ENCODE results near the gene PPME1. TPM values are rescaled to one million over a fixed set of nuclear protein-coding genes. Genes with fewer than 3 reads are reported as not detected.

Gene PPME1
- total and polyA plus RNA-seq, 2 experiments from 2014 or later = 43.6 to 62.1 TPM

- no peaks in the 10 kb centered on the region for H3K9me3 ChIP-seq (ENCODE audit: low read depth)
- no peak overlapping the region for H3K4me2 ChIP-seq (ENCODE audit: unreplicated experiment)
- no peaks in the 10 kb centered on the region for H4K20me1 ChIP-seq (ENCODE audit: insufficient read depth)
- H2AFZ ChIP-seq = no peak overlapping the region
- peaks cover 9% of the 10 kb centered on the region for H3F3A ChIP-seq (ENCODE audit: insufficient read depth)
- TF ChIP-seq EZH2 (IDR thresholded peaks at IDR 0.05; ENCODE audit: insufficient read depth, poor library complexity, severe bottlenecking) = no peak
- TF ChIP-seq EZH2phosphoT487 (IDR thresholded peaks at IDR 0.05; ENCODE audit: insufficient read depth, low read depth) = no peak
- H3K36me3 ChIP-seq (ENCODE audit: low read depth) = no peaks in the 10 kb centered on the region
- H3K4me3 ChIP-seq = no peak overlapping the region
- no peak for DNase-seq
- no peak overlapping the region for H3K27ac ChIP-seq
- in situ Hi-C loops (cut with MboI) = no loop called here
- peaks cover 15% of the 10 kb centered on the region for H3K4me1 ChIP-seq (ENCODE audit: insufficient read depth)
- H3K9me2 ChIP-seq (ENCODE audit: insufficient read depth) = no peaks in the 10 kb centered on the region
- peaks cover 49% of the 10 kb centered on the region for H3K79me2 ChIP-seq (ENCODE audit: insufficient read depth)
- no peaks in the 10 kb centered on the region for H3K27me3 ChIP-seq (replicated peaks; ENCODE audit: insufficient read depth)
- no peak overlapping the region for H3K9ac ChIP-seq
Observed at GRCh38 chr11:74159642-74160041, 11.4 kb upstream of the PPME1 start.

- no peaks in the 10 kb centered on the region for H3K9me2 ChIP-seq (ENCODE audit: insufficient read depth)
- no peaks in the 10 kb centered on the region for H3K9me3 ChIP-seq (ENCODE audit: low read depth)
- H3K4me3 ChIP-seq = no peak overlapping the region
- no peaks in the 10 kb centered on the region for H3K4me1 ChIP-seq (ENCODE audit: insufficient read depth)
- no peaks in the 10 kb centered on the region for H3K27me3 ChIP-seq (replicated peaks; ENCODE audit: insufficient read depth)
- WGBS, 2 experiments (ENCODE audit: low coverage in 1 of 2, low lambda C conversion rate in 2 of 2, missing lambda C conversion rate in 2 of 2) = 93 to 96% methylated on average over 2 of the region's 2 CpGs
- no peak for TF ChIP-seq EZH2 (IDR thresholded peaks at IDR 0.05; ENCODE audit: insufficient read depth, poor library complexity, severe bottlenecking)
- TF ChIP-seq EZH2phosphoT487 (IDR thresholded peaks at IDR 0.05; ENCODE audit: insufficient read depth, low read depth) = no peak
- H3K36me3 ChIP-seq (ENCODE audit: low read depth) = peaks cover 15% of the 10 kb centered on the region
- no peak overlapping the region for H3K4me2 ChIP-seq (ENCODE audit: unreplicated experiment)
- DNase-seq = no peak
- no peak overlapping the region for H2AFZ ChIP-seq
- H3K9ac ChIP-seq = no peak overlapping the region
- H3K27ac ChIP-seq = no peak overlapping the region
- peaks cover 39% of the 10 kb centered on the region for H3K79me2 ChIP-seq (ENCODE audit: insufficient read depth)
- in situ Hi-C loops (cut with MboI) = no loop called here
- no peaks in the 10 kb centered on the region for H3F3A ChIP-seq (ENCODE audit: insufficient read depth)
- no peaks in the 10 kb centered on the region for H4K20me1 ChIP-seq (ENCODE audit: insufficient read depth)
Observed at GRCh38 chr11:74162681-74163467, 8.2 kb upstream of the PPME1 start.

- H4K20me1 ChIP-seq (ENCODE audit: insufficient read depth) = no peaks in the 10 kb centered on the region
- H3K4me1 ChIP-seq (ENCODE audit: insufficient read depth) = peaks cover 29% of the 10 kb centered on the region
- peaks cover 21% of the 10 kb centered on the region for H3K36me3 ChIP-seq (ENCODE audit: low read depth)
- no peak overlapping the region for H2AFZ ChIP-seq
- TF ChIP-seq EZH2phosphoT487 (IDR thresholded peaks at IDR 0.05; ENCODE audit: insufficient read depth, low read depth) = no peak
- no peak for TF ChIP-seq EZH2 (IDR thresholded peaks at IDR 0.05; ENCODE audit: insufficient read depth, poor library complexity, severe bottlenecking)
- peak overlapping the region; percentile 68 for H3K4me2 ChIP-seq (ENCODE audit: unreplicated experiment)
- peak overlapping the region; percentile 95 for H3K4me3 ChIP-seq
- WGBS, 2 experiments (ENCODE audit: low coverage in 1 of 2, low lambda C conversion rate in 2 of 2, missing lambda C conversion rate in 2 of 2) = 37 to 39% methylated on average over 3 of the region's 3 CpGs
- DNase-seq = no peak
- no peaks in the 10 kb centered on the region for H3K9me2 ChIP-seq (ENCODE audit: insufficient read depth)
- H3F3A ChIP-seq (ENCODE audit: insufficient read depth) = peaks cover 10% of the 10 kb centered on the region; the same call in 1 of the 2 replicates
- no peaks in the 10 kb centered on the region for H3K9me3 ChIP-seq (ENCODE audit: low read depth)
- no peaks in the 10 kb centered on the region for H3K27me3 ChIP-seq (replicated peaks; ENCODE audit: insufficient read depth)
- peaks cover 58% of the 10 kb centered on the region for H3K79me2 ChIP-seq (ENCODE audit: insufficient read depth)
- peak overlapping the region; percentile 81 for H3K9ac ChIP-seq
- no peak overlapping the region for H3K27ac ChIP-seq
- in situ Hi-C loops (cut with MboI) = no loop called here
Observed at GRCh38 chr11:74168838-74169237, 2.3 kb upstream of the PPME1 start.

GRCh38 chr11:74169738-74170458 is 1.2 kb upstream of the PPME1 start:
- DNase-seq = peak; percentile 12
- in situ Hi-C loops (cut with MboI) = no loop called here
- TF ChIP-seq EZH2 (IDR thresholded peaks at IDR 0.05; ENCODE audit: insufficient read depth, poor library complexity, severe bottlenecking) (no peak), EZH2phosphoT487 (IDR thresholded peaks at IDR 0.05; ENCODE audit: insufficient read depth, low read depth) (no peak)
- Histone ChIP-seq H3K9ac (peak overlapping the region; percentile 81), H3F3A (ENCODE audit: insufficient read depth) (peaks cover 10% of the 10 kb centered on the region; the same call in 1 of the 2 replicates), H3K79me2 (ENCODE audit: insufficient read depth) (peaks cover 69% of the 10 kb centered on the region), H3K9me2 (ENCODE audit: insufficient read depth) (no peaks in the 10 kb centered on the region), H3K27me3 (replicated peaks; ENCODE audit: insufficient read depth) (no peaks in the 10 kb centered on the region), H3K4me1 (ENCODE audit: insufficient read depth) (peaks cover 37% of the 10 kb centered on the region), H3K4me3 (peak overlapping the region; percentile 95), H3K36me3 (ENCODE audit: low read depth) (peaks cover 21% of the 10 kb centered on the region), H3K4me2 (ENCODE audit: unreplicated experiment) (peak overlapping the region; percentile 68), H2AFZ (peak overlapping the region; percentile 95), H3K27ac (peak overlapping the region; percentile 88), H3K9me3 (ENCODE audit: low read depth) (no peaks in the 10 kb centered on the region), H4K20me1 (ENCODE audit: insufficient read depth) (no peaks in the 10 kb centered on the region)
- WGBS, 2 experiments (ENCODE audit: low coverage in 1 of 2, low lambda C conversion rate in 2 of 2, missing lambda C conversion rate in 2 of 2) = 7 to 8% methylated on average over 9 of the region's 9 CpGs
